Measurements from ENCODE around the gene AKR1E2. TPM values are rescaled to one million over a fixed set of nuclear protein-coding genes. Genes with fewer than 3 reads are reported as not detected.

The AKR1E2 gene
- total and polyA plus RNA-seq, 9 of the 15 experiments (the other 6 are each of a cell fraction or from before 2014, with no cell fraction given) = 4.2 to 16.6 (median 9.8) TPM

DNA sequence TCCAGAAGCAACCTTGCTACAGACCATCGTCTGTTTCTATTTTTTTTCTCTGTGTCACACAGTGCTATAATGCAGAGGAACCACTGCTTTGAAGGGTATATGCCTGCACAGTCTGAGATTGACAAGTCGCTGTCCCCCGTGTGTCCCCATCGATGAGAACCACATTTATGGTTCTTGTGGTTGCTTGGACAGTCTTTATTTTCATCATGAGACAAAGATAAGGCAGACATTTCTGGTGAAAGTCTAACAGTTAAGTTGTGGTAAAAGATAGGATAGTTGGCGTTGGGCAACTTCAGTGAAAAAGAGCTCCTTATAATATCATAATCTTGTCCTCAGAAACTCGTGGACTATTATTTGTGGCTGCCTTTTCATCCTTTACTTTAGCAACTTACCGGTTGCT, 6.3 kb upstream of the AKR1E2 start (continued):
- TF ChIP-seq ZNF668 (CRISPR knock-in tag; IDR thresholded peaks at IDR 0.05) (no peak), ARID1B (IDR thresholded peaks at IDR 0.05) (peak; percentile 39; the same call in 1 of the 2 replicates), ZNF431 (CRISPR knock-in tag; IDR thresholded peaks at IDR 0.05) (no peak), ZBTB1 (CRISPR knock-in tag; IDR thresholded peaks at IDR 0.05; ENCODE audit: borderline replicate concordance, low read depth) (no peak; the same call in 1 of the 2 replicates), NR3C1 (CRISPR knock-in tag; IDR thresholded peaks at IDR 0.05) (no peak), PML (IDR thresholded peaks at IDR 0.05; ENCODE audit: low read length) (no peak), TAL1 (IDR thresholded peaks at IDR 0.05) (peak; percentile 30; the same call in 1 of the 2 replicates), SMAD4 (CRISPR knock-in tag; conservative IDR thresholded peaks at IDR 0.05) (0 out of 2 replicates have a peak, but pooled peaks have one; percentile 27), ZNF184 (CRISPR knock-in tag; IDR thresholded peaks at IDR 0.05) (no peak), MCM3 (IDR thresholded peaks at IDR 0.05) (no peak), MTF1 (CRISPR knock-in tag; IDR thresholded peaks at IDR 0.05; ENCODE audit: borderline replicate concordance) (no peak), NFYB (IDR thresholded peaks at IDR 0.05; ENCODE audit: extremely low read depth, insufficient read length) (no peak), ZNF436 (CRISPR knock-in tag; IDR thresholded peaks at IDR 0.05) (no peak), POLR2AphosphoS2 (IDR thresholded peaks at IDR 0.05; ENCODE audit: low read length) (no peak), PHB (CRISPR knock-in tag; IDR thresholded peaks at IDR 0.05) (no peak), SOX6 (IDR thresholded peaks at IDR 0.05) (0 out of 2 replicates have a peak, but pooled peaks have one; percentile 33), TOE1 (IDR thresholded peaks at IDR 0.05; ENCODE audit: borderline replicate concordance) (no peak), TOE1 (CRISPR knock-in tag; IDR thresholded peaks at IDR 0.05; ENCODE audit: borderline replicate concordance, low read depth) (no peak), TEAD1 (CRISPR knock-in tag; IDR thresholded peaks at IDR 0.05) (0 out of 4 replicates have a peak, but pooled peaks of 1 of the 2 experiments have one; percentile 26), ILK (tag; IDR thresholded peaks at IDR 0.05; ENCODE audit: borderline replicate concordance, low read depth) (no peak), CEBPG (CRISPR knock-in tag; IDR thresholded peaks at IDR 0.05) (no peak), CEBPG (tag; conservative IDR thresholded peaks at IDR 0.05 in 1 of 2, IDR thresholded peaks at IDR 0.05 in 1 of 2) (peak; percentile 40 to 55; a peak in 2 of 4 replicates), RBM25 (IDR thresholded peaks at IDR 0.05; ENCODE audit: low read depth, low read length, severe bottlenecking) (no peak)
- TF ChIP-seq, protein P1, sequence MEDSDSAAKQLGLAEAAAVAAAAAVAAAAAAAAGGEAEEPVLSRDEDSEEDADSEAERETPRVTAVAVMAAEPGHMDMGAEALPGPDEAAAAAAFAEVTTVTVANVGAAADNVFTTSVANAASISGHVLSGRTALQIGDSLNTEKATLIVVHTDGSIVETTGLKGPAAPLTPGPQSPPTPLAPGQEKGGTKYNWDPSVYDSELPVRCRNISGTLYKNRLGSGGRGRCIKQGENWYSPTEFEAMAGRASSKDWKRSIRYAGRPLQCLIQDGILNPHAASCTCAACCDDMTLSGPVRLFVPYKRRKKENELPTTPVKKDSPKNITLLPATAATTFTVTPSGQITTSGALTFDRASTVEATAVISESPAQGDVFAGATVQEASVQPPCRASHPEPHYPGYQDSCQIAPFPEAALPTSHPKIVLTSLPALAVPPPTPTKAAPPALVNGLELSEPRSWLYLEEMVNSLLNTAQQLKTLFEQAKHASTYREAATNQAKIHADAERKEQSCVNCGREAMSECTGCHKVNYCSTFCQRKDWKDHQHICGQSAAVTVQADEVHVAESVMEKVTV (CRISPR knock-in tag; IDR thresholded peaks at IDR 0.05) = no peak
- TF ChIP-seq, protein P2, sequence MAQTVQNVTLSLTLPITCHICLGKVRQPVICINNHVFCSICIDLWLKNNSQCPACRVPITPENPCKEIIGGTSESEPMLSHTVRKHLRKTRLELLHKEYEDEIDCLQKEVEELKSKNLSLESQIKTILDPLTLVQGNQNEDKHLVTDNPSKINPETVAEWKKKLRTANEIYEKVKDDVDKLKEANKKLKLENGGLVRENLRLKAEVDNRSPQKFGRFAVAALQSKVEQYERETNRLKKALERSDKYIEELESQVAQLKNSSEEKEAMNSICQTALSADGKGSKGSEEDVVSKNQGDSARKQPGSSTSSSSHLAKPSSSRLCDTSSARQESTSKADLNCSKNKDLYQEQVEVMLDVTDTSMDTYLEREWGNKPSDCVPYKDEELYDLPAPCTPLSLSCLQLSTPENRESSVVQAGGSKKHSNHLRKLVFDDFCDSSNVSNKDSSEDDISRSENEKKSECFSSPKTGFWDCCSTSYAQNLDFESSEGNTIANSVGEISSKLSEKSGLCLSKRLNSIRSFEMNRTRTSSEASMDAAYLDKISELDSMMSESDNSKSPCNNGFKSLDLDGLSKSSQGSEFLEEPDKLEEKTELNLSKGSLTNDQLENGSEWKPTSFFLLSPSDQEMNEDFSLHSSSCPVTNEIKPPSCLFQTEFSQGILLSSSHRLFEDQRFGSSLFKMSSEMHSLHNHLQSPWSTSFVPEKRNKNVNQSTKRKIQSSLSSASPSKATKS (CRISPR knock-in tag; IDR thresholded peaks at IDR 0.05) = no peak
- TF ChIP-seq, protein P3, sequence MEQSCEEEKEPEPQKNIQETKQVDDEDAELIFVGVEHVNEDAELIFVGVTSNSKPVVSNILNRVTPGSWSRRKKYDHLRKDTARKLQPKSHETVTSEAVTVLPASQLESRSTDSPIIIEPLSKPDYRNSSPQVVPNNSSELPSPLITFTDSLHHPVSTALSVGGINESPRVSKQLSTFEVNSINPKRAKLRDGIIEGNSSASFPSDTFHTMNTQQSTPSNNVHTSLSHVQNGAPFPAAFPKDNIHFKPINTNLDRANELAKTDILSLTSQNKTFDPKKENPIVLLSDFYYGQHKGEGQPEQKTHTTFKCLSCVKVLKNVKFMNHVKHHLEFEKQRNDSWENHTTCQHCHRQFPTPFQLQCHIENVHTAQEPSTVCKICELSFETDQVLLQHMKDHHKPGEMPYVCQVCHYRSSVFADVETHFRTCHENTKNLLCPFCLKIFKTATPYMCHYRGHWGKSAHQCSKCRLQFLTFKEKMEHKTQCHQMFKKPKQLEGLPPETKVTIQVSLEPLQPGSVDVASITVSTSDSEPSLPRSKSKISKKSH (CRISPR knock-in tag; IDR thresholded peaks at IDR 0.05) = no peak
